ENCODE data around the gene RASL11B.

RASL11B gene

GRCh38 chr4:52915191-52915590 is 53.1 kb downstream of the RASL11B start:
- no peak overlapping the region for H3K4me3 ChIP-seq (ENCODE audit: low read depth in 1 of 2, low read length in 1 of 2)

GRCh38 chr4:52915730-52916300 is 53.7 kb downstream of the RASL11B start:
- H3K27me3 ChIP-seq = no peaks in the 10 kb centered on the region
- no peaks in the 10 kb centered on the region for H3K36me3 ChIP-seq
- H3K4me1 ChIP-seq (ENCODE audit: control insufficient read depth in 1 of 2, insufficient read depth in 1 of 2, low read depth in 1 of 2, low read length in 1 of 2) = no peaks in the 10 kb centered on the region
- no peak overlapping the region for H3K27ac ChIP-seq
- H3K9me3 ChIP-seq = no peaks in the 10 kb centered on the region
- TF ChIP-seq, protein P1, sequence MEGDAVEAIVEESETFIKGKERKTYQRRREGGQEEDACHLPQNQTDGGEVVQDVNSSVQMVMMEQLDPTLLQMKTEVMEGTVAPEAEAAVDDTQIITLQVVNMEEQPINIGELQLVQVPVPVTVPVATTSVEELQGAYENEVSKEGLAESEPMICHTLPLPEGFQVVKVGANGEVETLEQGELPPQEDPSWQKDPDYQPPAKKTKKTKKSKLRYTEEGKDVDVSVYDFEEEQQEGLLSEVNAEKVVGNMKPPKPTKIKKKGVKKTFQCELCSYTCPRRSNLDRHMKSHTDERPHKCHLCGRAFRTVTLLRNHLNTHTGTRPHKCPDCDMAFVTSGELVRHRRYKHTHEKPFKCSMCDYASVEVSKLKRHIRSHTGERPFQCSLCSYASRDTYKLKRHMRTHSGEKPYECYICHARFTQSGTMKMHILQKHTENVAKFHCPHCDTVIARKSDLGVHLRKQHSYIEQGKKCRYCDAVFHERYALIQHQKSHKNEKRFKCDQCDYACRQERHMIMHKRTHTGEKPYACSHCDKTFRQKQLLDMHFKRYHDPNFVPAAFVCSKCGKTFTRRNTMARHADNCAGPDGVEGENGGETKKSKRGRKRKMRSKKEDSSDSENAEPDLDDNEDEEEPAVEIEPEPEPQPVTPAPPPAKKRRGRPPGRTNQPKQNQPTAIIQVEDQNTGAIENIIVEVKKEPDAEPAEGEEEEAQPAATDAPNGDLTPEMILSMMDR (IDR thresholded peaks at IDR 0.05) = no peak
- no peak overlapping the region for H3K4me3 ChIP-seq (ENCODE audit: low read depth in 1 of 2, low read length in 1 of 2)

More at GRCh38 chr4:52915191-52915590, 53.1 kb downstream of the RASL11B start:
- no peaks in the 10 kb centered on the region for H3K4me1 ChIP-seq (ENCODE audit: control insufficient read depth in 1 of 2, insufficient read depth in 1 of 2, low read depth in 1 of 2, low read length in 1 of 2)
- TF ChIP-seq, protein P1 (IDR thresholded peaks at IDR 0.05) = no peak
- H3K36me3 ChIP-seq = no peaks in the 10 kb centered on the region
- no peaks in the 10 kb centered on the region for H3K9me3 ChIP-seq
- H3K27me3 ChIP-seq = no peaks in the 10 kb centered on the region
- H3K27ac ChIP-seq = no peak overlapping the region

Measured in neutrophil (primary cell).